ENCODE data around the gene NDUFB10.

Gene NDUFB10

DNA sequence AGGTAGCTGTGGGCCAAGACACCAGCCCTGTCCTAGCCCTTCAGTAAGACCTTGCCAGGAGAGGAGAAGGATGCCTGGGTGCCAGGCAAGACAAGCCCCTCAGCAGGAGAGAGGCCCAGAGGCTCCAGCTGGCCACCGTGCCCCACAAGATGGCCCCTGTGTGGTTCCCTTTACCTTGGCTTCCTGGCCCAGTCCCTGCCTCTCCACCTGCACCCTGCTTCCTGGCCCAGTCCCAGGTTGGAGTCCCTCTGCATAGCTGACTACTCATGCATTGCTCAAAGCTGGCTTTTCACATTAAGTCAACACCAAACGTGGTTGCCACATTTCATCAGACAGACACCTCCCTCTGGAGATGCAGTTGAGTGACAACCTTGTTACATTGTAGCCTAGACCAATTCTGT is 34.4 kb downstream of the NDUFB10 start:
- Histone ChIP-seq H3K27ac (no peak overlapping the region), H3K9me3 (ENCODE audit: severe bottlenecking) (no peaks in the 10 kb centered on the region), H3K36me3 (peaks cover 24% of the 10 kb centered on the region), H3K4me3 (ENCODE audit: low read depth, low read length) (no peak overlapping the region), H3K27me3 (ENCODE audit: insufficient read depth, low read depth, severe bottlenecking) (no peaks in the 10 kb centered on the region)
- no peak for DNase-seq
- TF ChIP-seq, protein P1, sequence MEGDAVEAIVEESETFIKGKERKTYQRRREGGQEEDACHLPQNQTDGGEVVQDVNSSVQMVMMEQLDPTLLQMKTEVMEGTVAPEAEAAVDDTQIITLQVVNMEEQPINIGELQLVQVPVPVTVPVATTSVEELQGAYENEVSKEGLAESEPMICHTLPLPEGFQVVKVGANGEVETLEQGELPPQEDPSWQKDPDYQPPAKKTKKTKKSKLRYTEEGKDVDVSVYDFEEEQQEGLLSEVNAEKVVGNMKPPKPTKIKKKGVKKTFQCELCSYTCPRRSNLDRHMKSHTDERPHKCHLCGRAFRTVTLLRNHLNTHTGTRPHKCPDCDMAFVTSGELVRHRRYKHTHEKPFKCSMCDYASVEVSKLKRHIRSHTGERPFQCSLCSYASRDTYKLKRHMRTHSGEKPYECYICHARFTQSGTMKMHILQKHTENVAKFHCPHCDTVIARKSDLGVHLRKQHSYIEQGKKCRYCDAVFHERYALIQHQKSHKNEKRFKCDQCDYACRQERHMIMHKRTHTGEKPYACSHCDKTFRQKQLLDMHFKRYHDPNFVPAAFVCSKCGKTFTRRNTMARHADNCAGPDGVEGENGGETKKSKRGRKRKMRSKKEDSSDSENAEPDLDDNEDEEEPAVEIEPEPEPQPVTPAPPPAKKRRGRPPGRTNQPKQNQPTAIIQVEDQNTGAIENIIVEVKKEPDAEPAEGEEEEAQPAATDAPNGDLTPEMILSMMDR (IDR thresholded peaks at IDR 0.05; ENCODE audit: low read depth, low read length), result no peak

- Histone ChIP-seq H3K27me3 (ENCODE audit: insufficient read depth, low read depth, severe bottlenecking) (no peaks in the 10 kb centered on the region), H3K27ac (no peak overlapping the region), H3K9me3 (ENCODE audit: severe bottlenecking) (no peaks in the 10 kb centered on the region), H3K36me3 (peaks cover 61% of the 10 kb centered on the region), H3K4me3 (ENCODE audit: low read depth, low read length) (no peak overlapping the region)
- TF ChIP-seq, protein P1 (IDR thresholded peaks at IDR 0.05; ENCODE audit: low read depth, low read length), result no peak
- no peak for DNase-seq
Measured at GRCh38 chr16:1997494-1998359, 38.4 kb downstream of the NDUFB10 start.

- no peak for DNase-seq
- no peak overlapping the region for H3K27ac ChIP-seq
- H3K9me3 ChIP-seq (ENCODE audit: severe bottlenecking), result no peaks in the 10 kb centered on the region
- H3K27me3 ChIP-seq (ENCODE audit: insufficient read depth, low read depth, severe bottlenecking), result no peaks in the 10 kb centered on the region
- peaks cover 68% of the 10 kb centered on the region for H3K36me3 ChIP-seq
- TF ChIP-seq, protein P1 (IDR thresholded peaks at IDR 0.05; ENCODE audit: low read depth, low read length), result no peak
- no peak overlapping the region for H3K4me3 ChIP-seq (ENCODE audit: low read depth, low read length)
Measured at GRCh38 chr16:1998360-1998835, 39.1 kb downstream of the NDUFB10 start.

- no peak overlapping the region for H3K4me3 ChIP-seq (ENCODE audit: low read depth, low read length)
- TF ChIP-seq, protein P1 (IDR thresholded peaks at IDR 0.05; ENCODE audit: low read depth, low read length), result no peak
- H3K27ac ChIP-seq, result no peak overlapping the region
- no peaks in the 10 kb centered on the region for H3K9me3 ChIP-seq (ENCODE audit: severe bottlenecking)
- peaks cover 71% of the 10 kb centered on the region for H3K36me3 ChIP-seq
- no peaks in the 10 kb centered on the region for H3K27me3 ChIP-seq (ENCODE audit: insufficient read depth, low read depth, severe bottlenecking)
- DNase-seq, result no peak
Measured at GRCh38 chr16:1998852-1999801, 39.8 kb downstream of the NDUFB10 start.

- Histone ChIP-seq H3K4me3 (ENCODE audit: low read depth, low read length) (no peak overlapping the region), H3K27me3 (ENCODE audit: insufficient read depth, low read depth, severe bottlenecking) (no peaks in the 10 kb centered on the region), H3K27ac (no peak overlapping the region), H3K9me3 (ENCODE audit: severe bottlenecking) (no peaks in the 10 kb centered on the region), H3K36me3 (peaks cover 79% of the 10 kb centered on the region)
- DNase-seq, result no peak
- TF ChIP-seq, protein P1 (IDR thresholded peaks at IDR 0.05; ENCODE audit: low read depth, low read length), result no peak
Measured at GRCh38 chr16:1999866-2000514, 40.7 kb downstream of the NDUFB10 start.

All from WERI-Rb-1 (cell line).